WERI-Rb-1 (cell line): ENCODE results near the gene VWF.

Experiments
- DNase-seq: peaks from one replicate; pipeline ENCODE4 v3.0.0-alpha.2; 2020
- H3K27ac ChIP-seq: fragments of 250-450 bp; sonication (Bioruptor Pico); 2 replicates; pipeline ENCODE4 v1.5.1; 2020; ENCODE audit warnings: mild to moderate bottlenecking, moderate library complexity
- H3K27me3 ChIP-seq: fragments of 250-450 bp; sonication (Bioruptor Pico); 2 replicates; pipeline ENCODE4 v1.5.1; 2021; ENCODE audit warnings: mild to moderate bottlenecking, low read depth, moderate library complexity; ENCODE audit not compliant: insufficient read depth, severe bottlenecking
- H3K36me3 ChIP-seq: fragments of 250-450 bp; sonication (Bioruptor Pico); 2 replicates; pipeline ENCODE4 v1.5.1; 2020; ENCODE audit warnings: mild to moderate bottlenecking, moderate library complexity
- H3K4me3 ChIP-seq: 2 replicates; pipeline ENCODE4 v1.5.1; 2011; ENCODE audit warnings: low read depth, mild to moderate bottlenecking, control low read depth, low read length
- H3K9me3 ChIP-seq: fragments of 250-450 bp; sonication (Bioruptor Pico); 2 replicates; pipeline ENCODE4 v1.5.1; 2021; ENCODE audit warnings: mild to moderate bottlenecking, moderate library complexity; ENCODE audit not compliant: severe bottlenecking
- TF ChIP-seq, protein P1 (sequence below): IDR thresholded peaks from 2 replicates; pipeline ENCODE4 v1.5.1; 2011; ENCODE audit warnings: low read depth, mild to moderate bottlenecking, control low read depth, inconsistent platforms, low read length

Gene VWF

GRCh38 chr12:6124411-6125309, at the start of gene VWF:
TSS of gene VWF (minus strand) at chr12:6124670. CDS start at chr12:6123196, 1,474 bp downstream.
- Histone ChIP-seq H3K9me3 (no peaks in the 10 kb centered on the region), H3K36me3 (no peaks in the 10 kb centered on the region), H3K27ac (no peak within 1 kb of the TSS), H3K27me3 (no peaks in the 10 kb centered on the region), H3K4me3 (no peak within 1 kb of the TSS)
- no peak for DNase-seq
- TF ChIP-seq, protein P1, sequence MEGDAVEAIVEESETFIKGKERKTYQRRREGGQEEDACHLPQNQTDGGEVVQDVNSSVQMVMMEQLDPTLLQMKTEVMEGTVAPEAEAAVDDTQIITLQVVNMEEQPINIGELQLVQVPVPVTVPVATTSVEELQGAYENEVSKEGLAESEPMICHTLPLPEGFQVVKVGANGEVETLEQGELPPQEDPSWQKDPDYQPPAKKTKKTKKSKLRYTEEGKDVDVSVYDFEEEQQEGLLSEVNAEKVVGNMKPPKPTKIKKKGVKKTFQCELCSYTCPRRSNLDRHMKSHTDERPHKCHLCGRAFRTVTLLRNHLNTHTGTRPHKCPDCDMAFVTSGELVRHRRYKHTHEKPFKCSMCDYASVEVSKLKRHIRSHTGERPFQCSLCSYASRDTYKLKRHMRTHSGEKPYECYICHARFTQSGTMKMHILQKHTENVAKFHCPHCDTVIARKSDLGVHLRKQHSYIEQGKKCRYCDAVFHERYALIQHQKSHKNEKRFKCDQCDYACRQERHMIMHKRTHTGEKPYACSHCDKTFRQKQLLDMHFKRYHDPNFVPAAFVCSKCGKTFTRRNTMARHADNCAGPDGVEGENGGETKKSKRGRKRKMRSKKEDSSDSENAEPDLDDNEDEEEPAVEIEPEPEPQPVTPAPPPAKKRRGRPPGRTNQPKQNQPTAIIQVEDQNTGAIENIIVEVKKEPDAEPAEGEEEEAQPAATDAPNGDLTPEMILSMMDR: no peak

DNA sequence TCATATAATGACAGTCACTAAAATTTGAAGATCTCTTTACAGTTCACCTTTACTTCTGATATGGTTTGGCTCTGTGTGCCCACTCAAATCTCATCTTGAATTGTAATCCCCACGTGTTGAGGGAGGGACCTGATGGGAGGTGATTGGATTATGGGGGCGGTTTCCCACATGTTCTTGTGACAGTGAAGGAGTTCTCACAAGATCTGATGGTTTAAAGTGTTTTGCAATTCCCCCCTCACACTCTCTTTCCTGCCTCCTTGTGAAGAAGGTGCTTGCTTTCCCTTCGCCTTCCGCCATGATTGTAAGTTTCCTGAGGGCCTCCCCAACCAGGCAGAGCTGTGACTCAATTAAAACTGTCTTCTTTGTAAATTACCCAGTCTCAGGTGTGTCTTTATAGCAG, 48.4 kb upstream of the VWF start:
- H3K36me3 ChIP-seq: no peaks in the 10 kb centered on the region

DNA sequence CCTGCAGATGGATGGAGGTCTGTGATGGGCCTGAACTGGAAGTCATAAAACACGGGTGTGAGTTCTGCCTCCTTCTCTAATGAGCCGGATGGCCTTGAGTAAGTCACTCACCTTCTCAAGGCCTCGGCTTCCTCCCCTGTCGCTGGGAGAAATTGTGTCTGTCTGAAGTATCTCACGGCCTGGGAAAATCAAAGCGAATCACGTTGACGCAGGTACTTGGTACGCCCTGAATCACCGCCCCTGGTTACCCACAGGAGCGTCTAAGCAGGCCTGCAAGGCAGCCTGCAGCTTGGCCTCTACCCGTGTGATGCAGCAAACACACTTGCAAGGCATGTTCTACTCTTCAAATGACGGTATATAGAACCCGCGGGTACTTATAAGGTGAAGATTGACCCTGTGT, 47.6 kb upstream of the VWF start:
- Histone ChIP-seq H3K27me3 (no peaks in the 10 kb centered on the region), H3K4me3 (no peak overlapping the region), H3K36me3 (no peaks in the 10 kb centered on the region), H3K9me3 (no peaks in the 10 kb centered on the region), H3K27ac (no peak overlapping the region)
- DNase-seq: no peak
- TF ChIP-seq, protein P1: no peak

More for the DNA sequence above, 48.4 kb upstream of the VWF start:
- Histone ChIP-seq H3K9me3 (no peaks in the 10 kb centered on the region), H3K4me3 (no peak overlapping the region), H3K27me3 (no peaks in the 10 kb centered on the region), H3K27ac (no peak overlapping the region)
- TF ChIP-seq, protein P1: no peak
- no peak for DNase-seq

GRCh38 chr12:6171409-6172015, 47.0 kb upstream of the VWF start:
- Histone ChIP-seq H3K27me3 (no peaks in the 10 kb centered on the region), H3K4me3 (no peak overlapping the region), H3K27ac (no peak overlapping the region), H3K36me3 (no peaks in the 10 kb centered on the region), H3K9me3 (no peaks in the 10 kb centered on the region)
- DNase-seq: no peak
- TF ChIP-seq, protein P1: no peak

- H3K27me3 ChIP-seq: no peaks in the 10 kb centered on the region
- no peak for DNase-seq
- no peaks in the 10 kb centered on the region for H3K36me3 ChIP-seq
- H3K9me3 ChIP-seq: no peaks in the 10 kb centered on the region
- no peak overlapping the region for H3K27ac ChIP-seq
- TF ChIP-seq, protein P1: no peak
- no peak overlapping the region for H3K4me3 ChIP-seq
Observed at GRCh38 chr12:6167327-6168280, 43.1 kb upstream of the VWF start.
